Glomerular endothelial cell (primary cell): Measurements from ENCODE around the gene IGHMBP2. TPM values are rescaled to one million over a fixed set of nuclear protein-coding genes. Genes with fewer than 3 reads are reported as not detected.

Experiments used
- DNase-seq: peaks from one replicate; pipeline ENCODE4 v3.0.0-alpha.2; 2011; ENCODE audit warnings: low read depth, low spot score; ENCODE audit errors: extremely low read depth
- total RNA-seq: library from RNA; depleted of rRNA; stranded (reverse); fragments of >200 nt; gene quantifications from 2 replicates; pipeline ENCODE4 v1.2.3, GENCODE V29; 2015

Gene IGHMBP2
- total RNA-seq, 1 donor from 2014 or later, result 17.7 TPM

- DNase-seq, result no peak
Observed at GRCh38 chr11:68938816-68939582, 35.3 kb downstream of the IGHMBP2 start.

- DNase-seq, result no peak
Observed at GRCh38 chr11:68939583-68940555, 36.2 kb downstream of the IGHMBP2 start.

- no peak for DNase-seq
Observed at GRCh38 chr11:68940651-68941323, 37.1 kb downstream of the IGHMBP2 start.

GRCh38 chr11:68941324-68942094 lies 37.8 kb downstream of the IGHMBP2 start:
- DNase-seq, result no peak

- no peak for DNase-seq
Observed at GRCh38 chr11:68942095-68942620, 38.5 kb downstream of the IGHMBP2 start.

GRCh38 chr11:68942751-68943271 lies 39.1 kb downstream of the IGHMBP2 start:
- DNase-seq, result no peak

GRCh38 chr11:68946416-68947090 lies 42.9 kb downstream of the IGHMBP2 start:
- DNase-seq, result no peak

- DNase-seq, result no peak
Observed at GRCh38 chr11:68947151-68947550, 43.5 kb downstream of the IGHMBP2 start.

- DNase-seq, result no peak
Observed at GRCh38 chr11:68948496-68948895, 44.8 kb downstream of the IGHMBP2 start.

- no peak for DNase-seq
Observed at GRCh38 chr11:68948935-68949334, 45.2 kb downstream of the IGHMBP2 start.

- DNase-seq, result no peak
Observed at GRCh38 chr11:68950270-68950669, 46.6 kb downstream of the IGHMBP2 start.

- DNase-seq, result no peak
Observed at GRCh38 chr11:68950762-68951161, 47.1 kb downstream of the IGHMBP2 start.

GRCh38 chr11:68954836-68955606 lies 51.3 kb downstream of the IGHMBP2 start:
- no peak for DNase-seq

GRCh38 chr11:68955607-68955958 lies 51.9 kb downstream of the IGHMBP2 start:
- DNase-seq, result no peak

- no peak for DNase-seq
Observed at GRCh38 chr11:68956142-68956541, 52.5 kb downstream of the IGHMBP2 start.

- no peak for DNase-seq
Observed at GRCh38 chr11:68956547-68957254, 53.0 kb downstream of the IGHMBP2 start.

- DNase-seq, result no peak
Observed at GRCh38 chr11:68958211-68958610, 54.5 kb downstream of the IGHMBP2 start.
